ENCODE data around the gene JMJD1C. TPM values are rescaled to one million over a fixed set of nuclear protein-coding genes. Genes with fewer than 3 reads are reported as not detected.

JMJD1C gene
- total and polyA plus RNA-seq, 4 experiments from 2014 or later: 22.8 to 115 (median 84.5) TPM

DNA sequence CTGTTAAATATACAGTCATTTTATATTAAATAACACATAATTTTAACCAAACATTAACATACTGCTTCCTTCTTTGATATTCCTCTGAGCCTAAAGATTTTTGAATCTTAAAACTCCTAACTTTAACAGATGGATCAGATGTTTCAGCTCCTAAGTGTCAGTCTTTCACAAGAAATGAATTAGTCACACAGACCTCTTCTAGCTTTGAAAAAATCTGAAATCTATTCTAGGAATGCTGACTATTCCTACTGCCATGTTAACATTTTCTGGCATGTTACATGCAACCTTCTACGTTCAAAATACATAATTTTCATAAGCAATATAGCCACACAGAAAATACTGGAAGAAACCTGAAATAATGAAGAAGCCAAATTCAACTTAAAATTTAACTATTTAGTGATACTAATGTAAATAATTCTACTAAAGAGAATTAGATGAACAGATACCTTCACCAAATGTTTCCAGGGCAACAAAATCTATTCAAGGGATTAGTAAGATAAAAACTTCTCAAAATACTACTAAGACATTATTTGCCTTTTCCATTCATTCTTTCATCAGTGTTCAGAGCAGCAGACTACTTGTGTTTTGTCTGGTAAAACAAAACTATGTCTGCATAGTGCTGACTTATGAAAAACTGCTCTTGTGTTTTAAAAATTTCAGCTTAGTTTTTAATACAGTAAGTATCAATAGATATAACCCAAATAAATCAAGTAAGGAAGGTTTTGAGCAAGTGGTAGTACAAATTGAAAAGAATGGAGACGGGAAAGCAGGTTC, 9.2 kb downstream of the JMJD1C start:
- Histone ChIP-seq H3K9me3 (ENCODE audit: control insufficient read depth in 1 of 2, low read length in 2 of 2) (no peaks in the 10 kb centered on the region), H3K4me3 (ENCODE audit: low read length in 2 of 2) (no peak overlapping the region), H3K36me3 (ENCODE audit: insufficient read depth, low read length) (no peaks in the 10 kb centered on the region), H3K27me3 (ENCODE audit: insufficient read depth, low read length) (no peaks in the 10 kb centered on the region), H3K4me1 (ENCODE audit: insufficient read depth, low read length) (peaks cover 5% of the 10 kb centered on the region), H3K27ac (ENCODE audit: low read depth, low read length) (no peak overlapping the region)
- CTCF ChIA-PET (ENCODE audit: partially characterized antibody): no interaction called here
- Mint-ChIP-seq H3K4me3 (no peak overlapping the region), H3K9me3 (peaks cover 0 to 5% (median 0%) of the 10 kb centered on the region in 8 donors), H3K4me1 (peaks cover 7 to 16% (median 11%) of the 10 kb centered on the region in 4 donors), H3K27me3 (no peaks in the 10 kb centered on the region), H3K27ac (no peak overlapping the region), H3K36me3 (peaks cover 7 to 8% of the 10 kb centered on the region in 2 donors)
- POLR2A ChIA-PET (ENCODE audit: partially characterized antibody): no interaction called here
- intact Hi-C loops (cut with micrococcal nuclease): no loop called here
- no peak for DNase-seq

DNA sequence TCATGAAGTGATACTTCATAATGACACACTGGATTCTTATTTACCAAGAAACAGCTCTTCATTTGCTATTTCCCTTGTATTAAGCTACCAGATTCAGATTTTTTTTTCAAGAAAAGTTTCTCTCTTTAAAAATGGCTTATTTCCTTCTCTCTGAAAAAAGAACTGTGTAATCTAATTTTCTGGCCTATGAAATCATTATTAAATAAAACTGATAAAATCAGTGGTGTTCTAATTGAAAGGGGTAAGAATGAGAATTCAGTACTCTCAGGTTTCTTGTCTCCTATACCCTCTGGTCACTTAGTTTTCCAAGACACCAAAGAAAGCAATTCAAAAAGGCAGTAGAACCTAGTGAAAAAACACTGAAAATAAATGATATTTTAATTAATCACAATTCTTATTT, 10.3 kb downstream of the JMJD1C start:
- no peaks in the 10 kb centered on the region for H3K27me3 ChIP-seq (ENCODE audit: insufficient read depth, low read length)
- ChIA-PET POLR2A (ENCODE audit: partially characterized antibody) (interaction anchor here (1.2 kb wide), 1 partner anchor 10 kb away, joined by 3 read pairs; the partner anchor contains the start of gene JMJD1C), CTCF (ENCODE audit: partially characterized antibody) (no interaction called here)
- no peak overlapping the region for H3K27ac ChIP-seq (ENCODE audit: low read depth, low read length)
- peaks cover 5% of the 10 kb centered on the region for H3K4me1 ChIP-seq (ENCODE audit: insufficient read depth, low read length)
- H3K36me3 ChIP-seq (ENCODE audit: insufficient read depth, low read length): no peaks in the 10 kb centered on the region
- peaks cover 8% of the 10 kb centered on the region in 2 donors for H3K36me3 Mint-ChIP-seq
- no peak for DNase-seq
- H3K27me3 Mint-ChIP-seq: no peaks in the 10 kb centered on the region
- intact Hi-C loops (cut with micrococcal nuclease): no loop called here
- no peaks in the 10 kb centered on the region for H3K9me3 ChIP-seq (ENCODE audit: control insufficient read depth in 1 of 2, low read length in 2 of 2)
- no peak overlapping the region for H3K27ac Mint-ChIP-seq
- H3K9me3 Mint-ChIP-seq: peaks cover 0 to 6% (median 0%) of the 10 kb centered on the region in 8 donors
- peaks cover 12 to 14% (median 13%) of the 10 kb centered on the region in 4 donors for H3K4me1 Mint-ChIP-seq
- H3K4me3 Mint-ChIP-seq: no peak overlapping the region
- H3K4me3 ChIP-seq (ENCODE audit: low read length in 2 of 2): no peak overlapping the region

- ChIA-PET CTCF (ENCODE audit: partially characterized antibody) (interaction anchor here (0.6 kb wide), 1 partner anchor 32 kb away, joined by 4 read pairs; no protein-coding TSS in a partner anchor), POLR2A (ENCODE audit: partially characterized antibody) (interaction anchor here (0.8 to 1.4 kb wide), 3 partner anchors 11 to 187 kb away, joined by 3 to 4 read pairs (median 3); partner anchors contain the start of gene JMJD1C)
- DNase-seq: no peak
- Histone ChIP-seq H3K9me3 (ENCODE audit: control insufficient read depth in 1 of 2, low read length in 2 of 2) (no peaks in the 10 kb centered on the region), H3K4me1 (ENCODE audit: insufficient read depth, low read length) (peaks cover 5% of the 10 kb centered on the region), H3K27ac (ENCODE audit: low read depth, low read length) (no peak overlapping the region), H3K36me3 (ENCODE audit: insufficient read depth, low read length) (no peaks in the 10 kb centered on the region), H3K27me3 (ENCODE audit: insufficient read depth, low read length) (no peaks in the 10 kb centered on the region), H3K4me3 (ENCODE audit: low read length in 2 of 2) (no peak overlapping the region)
- intact Hi-C loops (cut with micrococcal nuclease): no loop called here
- H3K4me1 Mint-ChIP-seq: peaks cover 12 to 15% (median 15%) of the 10 kb centered on the region in 4 donors
- peaks cover 8 to 15% of the 10 kb centered on the region in 2 donors for H3K36me3 Mint-ChIP-seq
- no peaks in the 10 kb centered on the region for H3K27me3 Mint-ChIP-seq
- H3K9me3 Mint-ChIP-seq: peaks cover 0 to 7% (median 0%) of the 10 kb centered on the region in 8 donors
- peak overlapping the region in 1 of 7 donors; percentile 42 for H3K27ac Mint-ChIP-seq
- H3K4me3 Mint-ChIP-seq: no peak overlapping the region
These were observed 11.1 kb downstream of the JMJD1C start for GRCh38 chr10:63454631-63455030.

- H3K4me3 ChIP-seq (ENCODE audit: low read length in 2 of 2): no peak overlapping the region
- no peak overlapping the region for H3K4me3 Mint-ChIP-seq
- intact Hi-C loops (cut with micrococcal nuclease): no loop called here
- DNase-seq: no peak
- H3K9me3 ChIP-seq (ENCODE audit: control insufficient read depth in 1 of 2, low read length in 2 of 2): no peaks in the 10 kb centered on the region
- H3K4me1 ChIP-seq (ENCODE audit: insufficient read depth, low read length): peaks cover 5% of the 10 kb centered on the region
- H3K9me3 Mint-ChIP-seq: peaks cover 0 to 7% (median 0%) of the 10 kb centered on the region in 8 donors
- ChIA-PET CTCF (ENCODE audit: partially characterized antibody) (interaction anchor here (1.1 kb wide), 1 partner anchor 176 kb away, joined by 4 read pairs; no protein-coding TSS in a partner anchor), POLR2A (ENCODE audit: partially characterized antibody) (no interaction called here)
- peak overlapping the region in 1 of 7 donors; percentile 4 for H3K27ac Mint-ChIP-seq
- no peaks in the 10 kb centered on the region for H3K27me3 Mint-ChIP-seq
- H3K4me1 Mint-ChIP-seq: peaks cover 11 to 20% (median 15%) of the 10 kb centered on the region in 4 donors
- no peaks in the 10 kb centered on the region for H3K36me3 ChIP-seq (ENCODE audit: insufficient read depth, low read length)
- no peaks in the 10 kb centered on the region for H3K27me3 ChIP-seq (ENCODE audit: insufficient read depth, low read length)
- H3K36me3 Mint-ChIP-seq: peaks cover 8 to 15% of the 10 kb centered on the region in 2 donors
- no peak overlapping the region for H3K27ac ChIP-seq (ENCODE audit: low read depth, low read length)
These were observed 13.3 kb downstream of the JMJD1C start for GRCh38 chr10:63452524-63452923.

DNA sequence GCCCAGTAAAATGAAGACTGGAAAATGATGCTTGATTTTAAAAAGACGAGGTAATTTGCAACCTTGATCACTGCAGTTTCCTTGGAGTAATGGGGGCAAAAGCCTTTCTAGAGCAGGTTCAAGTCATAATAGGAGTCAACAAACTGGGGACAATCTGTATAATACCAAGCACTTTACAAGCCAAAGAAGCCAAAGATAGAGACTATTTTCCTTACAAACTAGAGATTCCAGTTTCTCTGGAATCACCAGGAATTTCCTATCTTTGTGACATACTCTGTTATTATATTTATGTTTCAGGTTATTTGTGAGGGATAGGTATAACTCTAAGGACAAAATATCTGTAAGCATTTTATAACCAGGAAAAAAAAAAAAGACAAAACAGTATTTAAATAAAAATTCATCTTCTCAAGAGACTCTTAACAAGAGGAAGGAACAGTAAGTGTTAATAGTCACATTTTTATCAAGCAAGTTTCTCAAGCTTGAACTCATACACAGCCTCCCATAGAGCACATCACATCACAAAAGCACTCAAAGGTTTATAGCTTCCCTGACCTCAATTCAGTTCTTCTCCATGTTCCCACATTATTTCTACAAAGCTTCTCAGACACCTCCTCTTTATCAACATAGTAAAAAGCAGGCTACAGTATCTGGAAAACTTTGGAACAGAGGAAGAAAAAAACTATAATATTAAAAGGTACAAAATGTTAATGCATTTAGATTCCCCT, 18.9 kb downstream of the JMJD1C start:
- Mint-ChIP-seq H3K27ac (peak overlapping the region in 1 of 7 donors; percentile 6), H3K9me3 (peaks cover 0 to 4% (median 0%) of the 10 kb centered on the region in 8 donors), H3K36me3 (peaks cover 0 to 8% of the 10 kb centered on the region in 2 donors), H3K27me3 (no peaks in the 10 kb centered on the region), H3K4me3 (no peak overlapping the region), H3K4me1 (peaks cover 14 to 40% (median 21%) of the 10 kb centered on the region in 4 donors)
- Histone ChIP-seq H3K36me3 (ENCODE audit: insufficient read depth, low read length) (no peaks in the 10 kb centered on the region), H3K27ac (ENCODE audit: low read depth, low read length) (no peak overlapping the region), H3K4me1 (ENCODE audit: insufficient read depth, low read length) (no peaks in the 10 kb centered on the region), H3K27me3 (ENCODE audit: insufficient read depth, low read length) (no peaks in the 10 kb centered on the region), H3K4me3 (ENCODE audit: low read length in 2 of 2) (no peak overlapping the region), H3K9me3 (ENCODE audit: control insufficient read depth in 1 of 2, low read length in 2 of 2) (no peaks in the 10 kb centered on the region)
- no peak for DNase-seq
- ChIA-PET POLR2A (ENCODE audit: partially characterized antibody) (interaction anchor here (0.6 kb wide), 2 partner anchors 113 to 148 kb away, joined by 3 read pairs; no protein-coding TSS in a partner anchor), CTCF (ENCODE audit: partially characterized antibody) (interaction anchor here (0.7 kb wide), 1 partner anchor 11 kb away, joined by 3 read pairs; no protein-coding TSS in a partner anchor)
- intact Hi-C loops (cut with micrococcal nuclease): no loop called here

- no peak overlapping the region for H3K27ac ChIP-seq (ENCODE audit: low read depth, low read length)
- H3K4me3 Mint-ChIP-seq: peak overlapping the region in 1 of 8 donors; percentile 17
- POLR2A ChIA-PET (ENCODE audit: partially characterized antibody): no interaction called here
- H3K27ac Mint-ChIP-seq: peak overlapping the region in 1 of 7 donors; percentile 85
- H3K4me3 ChIP-seq (ENCODE audit: low read length in 2 of 2): no peak overlapping the region
- no peaks in the 10 kb centered on the region for H3K9me3 Mint-ChIP-seq
- no peaks in the 10 kb centered on the region for H3K27me3 ChIP-seq (ENCODE audit: insufficient read depth, low read length)
- H3K4me1 ChIP-seq (ENCODE audit: insufficient read depth, low read length): peaks cover 3% of the 10 kb centered on the region
- H3K9me3 ChIP-seq (ENCODE audit: control insufficient read depth in 1 of 2, low read length in 2 of 2): no peaks in the 10 kb centered on the region
- no peaks in the 10 kb centered on the region for H3K27me3 Mint-ChIP-seq
- peaks cover 21 to 29% (median 25%) of the 10 kb centered on the region in 4 donors for H3K4me1 Mint-ChIP-seq
- H3K36me3 Mint-ChIP-seq: no peaks in the 10 kb centered on the region
- intact Hi-C loops (cut with micrococcal nuclease): no loop called here
- CTCF ChIA-PET (ENCODE audit: partially characterized antibody): no interaction called here
- no peaks in the 10 kb centered on the region for H3K36me3 ChIP-seq (ENCODE audit: insufficient read depth, low read length)
- DNase-seq: no peak
These were observed 24.4 kb downstream of the JMJD1C start for GRCh38 chr10:63441404-63441803.

DNA sequence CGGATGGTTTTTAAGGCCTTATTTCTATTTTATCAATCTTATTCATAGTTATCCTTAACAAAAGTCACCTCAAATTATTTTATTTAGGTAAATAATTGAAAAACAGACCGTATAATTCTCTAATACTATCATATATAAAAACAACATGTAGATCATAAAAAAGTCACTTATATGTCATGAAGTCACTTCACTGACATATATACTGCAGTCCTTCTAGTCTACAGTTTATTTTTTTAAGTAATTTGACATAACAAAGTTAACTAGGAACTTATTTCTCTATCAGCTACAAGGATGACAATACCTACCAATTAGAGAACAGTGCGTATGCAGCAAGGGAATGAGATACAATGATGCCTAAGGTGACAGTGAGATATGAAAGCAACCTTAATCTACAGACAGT, 26.2 kb downstream of the JMJD1C start:
- no peaks in the 10 kb centered on the region for H3K27me3 ChIP-seq (ENCODE audit: insufficient read depth, low read length)
- no peak overlapping the region for H3K27ac ChIP-seq (ENCODE audit: low read depth, low read length)
- Mint-ChIP-seq H3K27ac (no peak overlapping the region), H3K27me3 (no peaks in the 10 kb centered on the region), H3K36me3 (no peaks in the 10 kb centered on the region), H3K9me3 (no peaks in the 10 kb centered on the region), H3K4me1 (peaks cover 20 to 30% (median 23%) of the 10 kb centered on the region in 4 donors), H3K4me3 (no peak overlapping the region)
- no peak for DNase-seq
- H3K9me3 ChIP-seq (ENCODE audit: control insufficient read depth in 1 of 2, low read length in 2 of 2): no peaks in the 10 kb centered on the region
- no peaks in the 10 kb centered on the region for H3K36me3 ChIP-seq (ENCODE audit: insufficient read depth, low read length)
- peaks cover 4% of the 10 kb centered on the region for H3K4me1 ChIP-seq (ENCODE audit: insufficient read depth, low read length)
- no peak overlapping the region for H3K4me3 ChIP-seq (ENCODE audit: low read length in 2 of 2)
- POLR2A ChIA-PET (ENCODE audit: partially characterized antibody): no interaction called here
- CTCF ChIA-PET (ENCODE audit: partially characterized antibody): no interaction called here
- intact Hi-C loops (cut with micrococcal nuclease): no loop called here

All from CD4-positive, alpha-beta memory T cell (primary cell).